K562 treated with DMSO at 1 percent for 4 hours (cell line): Measurements from ENCODE around the gene PTPN5. TPM values are rescaled to one million over a fixed set of nuclear protein-coding genes. Genes with fewer than 3 reads are reported as not detected.

ENCODE experiments used
- total RNA-seq: library from RNA; unstranded; fragments of 300-600 nt; gene quantifications from 2 replicates; pipeline ENCODE4 v1.2.3, GENCODE V29; 2022; ENCODE audit not compliant: insufficient read depth

The PTPN5 gene
- total RNA-seq: not detected in 2 replicates

DNA sequence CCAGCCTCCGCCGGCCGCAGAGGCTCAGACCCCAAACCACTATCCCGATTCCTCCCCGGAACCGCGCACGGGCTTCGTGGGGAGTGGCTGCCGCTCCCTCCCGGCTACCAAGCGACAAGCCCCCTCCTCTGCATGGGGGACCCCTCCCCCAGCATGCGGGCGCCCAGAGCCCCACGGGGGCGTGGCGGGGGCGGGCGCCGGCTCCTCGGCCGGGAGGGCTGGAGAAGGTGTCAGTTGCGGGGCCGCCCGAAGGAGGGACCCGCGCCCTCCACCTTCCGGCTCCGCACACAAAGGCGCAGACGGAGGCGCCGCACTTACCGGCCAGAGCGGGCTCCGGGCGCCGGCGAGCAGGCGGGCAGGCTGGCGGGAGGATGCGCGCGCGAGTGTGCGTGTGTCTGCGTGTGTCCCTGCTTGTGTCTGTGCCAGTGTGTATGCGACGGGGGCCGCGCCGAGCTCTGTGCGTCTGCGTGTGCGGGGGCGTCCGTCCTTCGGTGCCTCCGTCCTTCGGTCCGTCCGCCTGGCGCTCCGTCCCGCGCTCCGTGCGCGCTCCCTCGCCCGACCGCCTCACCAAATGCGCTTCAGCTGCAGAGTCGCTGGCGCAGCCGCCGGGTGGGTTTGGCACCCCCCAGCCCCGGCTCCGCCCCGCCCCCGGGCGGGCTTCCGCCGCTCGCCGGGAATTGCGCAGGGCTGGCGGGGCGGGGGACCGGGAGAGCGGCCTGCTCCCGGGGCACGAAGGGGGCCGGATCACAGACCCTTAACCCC is at the start of gene PTPN5:
Gene PTPN5, minus strand, starts transcription at position 592 of the 762 bp plus-strand sequence. CDS start 19,840 bp downstream, outside the sequence.

DNA sequence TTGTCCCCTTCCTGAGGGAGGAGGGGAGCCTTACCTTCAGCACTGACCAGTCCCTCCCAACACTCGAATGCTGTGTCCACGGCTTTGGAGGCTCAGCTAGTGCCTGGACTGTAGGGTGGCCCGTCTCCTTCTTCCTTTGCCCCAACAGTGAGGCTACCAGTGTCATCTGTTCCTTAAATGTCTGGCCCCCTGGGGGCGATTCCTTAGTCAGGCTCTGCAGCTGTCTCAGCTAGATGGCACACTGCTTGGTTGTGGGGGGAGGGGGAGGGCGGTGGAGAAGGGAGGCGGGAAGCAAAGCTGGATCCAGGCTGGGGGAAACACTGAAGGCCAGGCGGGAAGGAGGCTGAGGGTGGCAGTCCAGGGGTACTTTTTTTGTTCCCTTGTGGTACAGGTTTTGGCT is 65.6 kb downstream of the PTPN5 start, which contains the start of gene IGSF22:
Gene IGSF22, minus strand, starts transcription at position 149 of the 400 bp plus-strand sequence. CDS start 1,952 bp downstream, outside the sequence.

DNA sequence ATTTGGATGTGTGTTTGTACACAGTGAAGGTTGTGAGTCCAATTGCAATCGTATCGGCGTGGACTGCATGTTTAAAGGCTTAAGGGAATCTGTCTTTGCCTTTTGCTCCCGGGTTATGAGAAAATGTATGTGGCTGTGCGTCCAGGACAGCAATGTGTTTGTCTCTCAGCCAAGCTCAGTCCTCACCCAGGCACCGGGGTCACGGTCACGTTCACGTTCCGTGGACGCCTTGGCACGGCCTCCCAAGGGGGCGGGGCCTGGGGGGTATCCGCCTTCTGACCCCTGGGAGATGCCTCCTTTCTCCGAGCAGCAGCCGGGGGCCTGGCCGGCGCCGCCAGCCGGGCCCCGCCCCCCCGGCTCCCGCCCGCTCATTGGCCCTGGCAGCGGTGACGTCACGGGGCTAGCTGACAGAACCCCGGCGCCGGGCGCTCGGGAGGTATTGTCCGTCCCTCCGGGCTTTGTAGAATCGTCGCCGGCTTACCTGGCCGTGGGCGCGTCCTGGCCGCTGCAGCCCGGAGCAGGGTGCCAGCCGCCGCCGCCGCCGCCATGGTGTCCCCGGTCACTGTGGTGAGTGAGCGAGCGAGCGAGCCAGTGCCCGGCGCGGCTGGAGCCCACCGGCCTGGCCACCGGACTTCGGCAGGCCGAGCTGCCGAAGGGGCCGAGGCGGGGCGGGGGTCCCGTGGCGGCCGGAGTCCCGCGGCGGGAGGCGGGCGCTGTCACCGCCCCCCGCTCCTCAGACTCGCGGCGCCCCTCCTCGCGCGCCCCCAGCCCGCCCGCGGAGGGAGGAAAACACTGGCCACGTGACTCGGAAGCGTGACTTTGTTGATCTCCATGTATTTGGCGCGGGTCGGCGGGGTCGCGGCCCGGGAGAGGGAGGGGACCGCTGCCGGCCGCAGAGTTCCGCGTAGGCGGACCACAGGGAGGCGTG is 93.0 kb downstream of the PTPN5 start, which contains the start of gene TMEM86A:
Gene TMEM86A, plus strand, starts transcription at position 439 of the 928 bp plus-strand sequence. Its CDS starts 108 bp downstream, at position 547.

Other genes with a start within 250 kb of the PTPN5 start
- gene UEVLD, start 203.1 kb downstream of the PTPN5 start, total RNA-seq: 8.2 and 8.7 TPM in 2 replicates
- not detected in 2 replicates for gene MISFA, start 192.0 kb downstream of the PTPN5 start, total RNA-seq
- 11.0 and 16.6 TPM in 2 replicates for gene SPTY2D1, start 157.5 kb downstream of the PTPN5 start, total RNA-seq
- gene TMEM86A, start 93.0 kb downstream of the PTPN5 start, total RNA-seq: 0.84 and 1.6 TPM in 2 replicates
- not detected in 2 replicates for gene IGSF22, start 65.6 kb downstream of the PTPN5 start, total RNA-seq
- not detected in 2 replicates for gene MRGPRX1, start 147.6 kb upstream of the PTPN5 start, total RNA-seq